Erythroblast (primary cell): ENCODE data around the gene DCHS1.

Experiments used
- GATA1 ChIP-seq: IDR thresholded peaks from 2 replicates; pipeline ENCODE4 v1.6.1; 2011; ENCODE audit warnings: low read depth, mild to moderate bottlenecking, control low read depth, low read length, moderate library complexity
- POLR2A ChIP-seq: IDR thresholded peaks from 2 replicates; pipeline ENCODE4 v1.6.1; 2011; ENCODE audit warnings: mild to moderate bottlenecking, low read length

GRCh38 chr11:6658647-6659046, 3.0 kb upstream of the DCHS1 start:
- TF ChIP-seq POLR2A (no peak), GATA1 (no peak)
